Measurements from ENCODE around the gene DNAH11. TPM values are rescaled to one million over a fixed set of nuclear protein-coding genes. Genes with fewer than 3 reads are reported as not detected.

DNAH11 gene
- total and polyA plus RNA-seq, 2 of the 13 experiments (the other 11 are each of a cell fraction or from before 2014, with no cell fraction given): not detected

GRCh38 chr7:21946222-21946709 is 403.4 kb downstream of the DNAH11 start:
- 48% methylated on average over 7 of the region's 8 CpGs for WGBS (ENCODE audit: low lambda C conversion rate)
- no peak overlapping the region for H3K27ac ChIP-seq (ENCODE audit: extremely low read length, insufficient read depth, low read length)
- ATAC-seq (no peak), DNase-seq (ENCODE audit: low spot score) (no peak), FAIRE-seq (no peak)
- no TSS peak for BruUV-seq (replicated peaks)
- in situ Hi-C loops (cut with HindIII; ENCODE audit: extremely low pct_ligation_motif_present, low pct_unique_long_range_greater_than_20kb) (no loop called here), intact Hi-C loops (cut with micrococcal nuclease; ENCODE audit: unreplicated experiment) (no loop called here)
- 0 out of 6 replicates have a peak overlapping the region, but pooled peaks of 1 of the 3 experiments have one; percentile 31 for H3K4me3 ChIP-seq (replicated peaks in 1 of 3; ENCODE audit: insufficient read depth in 1 of 3, low read depth in 2 of 3, low read length in 3 of 3)
- no peak overlapping the region for H3K9ac ChIP-seq (ENCODE audit: insufficient read depth, low read depth, low read length)
- H3K79me2 ChIP-seq (ENCODE audit: insufficient read depth, low read length): no peaks in the 10 kb centered on the region
- peak overlapping the region; percentile 43 for H3K4me2 ChIP-seq (ENCODE audit: low read depth, low read length)
- CTCF ChIA-PET (ENCODE audit: low intra/inter-chr PET ratio, low total read pairs): no interaction called here
- POLR2A ChIA-PET: no interaction called here
- no peaks in the 10 kb centered on the region for H3K36me3 ChIP-seq (replicated peaks in 1 of 2; ENCODE audit: control insufficient read depth in 1 of 2, insufficient read depth in 2 of 2, low read length in 2 of 2)
- TF ChIP-seq E2F1 (CRISPR knock-in tag; IDR thresholded peaks at IDR 0.05) (0 out of 2 replicates have a peak, but pooled peaks have one; percentile 7), HOXA3 (CRISPR knock-in tag; IDR thresholded peaks at IDR 0.05) (no peak)
- no peaks in the 10 kb centered on the region for H3K4me1 ChIP-seq (ENCODE audit: insufficient read depth, low read length)
- no peaks in the 10 kb centered on the region for H4K20me1 ChIP-seq (ENCODE audit: insufficient read depth, low read length)
- no peak overlapping the region for H2AFZ ChIP-seq (ENCODE audit: low read length)
- H3K27me3 ChIP-seq (ENCODE audit: control insufficient read depth in 1 of 2, insufficient read depth in 2 of 2, low read length in 2 of 2): peaks cover 0 to 7% of the 10 kb centered on the region in 2 experiments; a peak in 2 of 5 replicates
- H3K9me3 ChIP-seq (ENCODE audit: low read length): no peaks in the 10 kb centered on the region

- Histone ChIP-seq H2AFZ (ENCODE audit: low read length) (no peak overlapping the region), H3K27ac (ENCODE audit: extremely low read length, insufficient read depth, low read length) (no peak overlapping the region), H3K9ac (ENCODE audit: insufficient read depth, low read depth, low read length) (no peak overlapping the region), H3K4me2 (ENCODE audit: low read depth, low read length) (no peak overlapping the region), H4K20me1 (ENCODE audit: insufficient read depth, low read length) (no peaks in the 10 kb centered on the region), H3K79me2 (ENCODE audit: insufficient read depth, low read length) (no peaks in the 10 kb centered on the region), H3K9me3 (ENCODE audit: low read length) (no peaks in the 10 kb centered on the region), H3K4me3 (replicated peaks in 1 of 3; ENCODE audit: insufficient read depth in 1 of 3, low read depth in 2 of 3, low read length in 3 of 3) (no peak overlapping the region), H3K27me3 (ENCODE audit: control insufficient read depth in 1 of 2, insufficient read depth in 2 of 2, low read length in 2 of 2) (peaks cover 0 to 7% of the 10 kb centered on the region in 2 experiments; a peak in 2 of 5 replicates), H3K4me1 (ENCODE audit: insufficient read depth, low read length) (no peaks in the 10 kb centered on the region), H3K36me3 (replicated peaks in 1 of 2; ENCODE audit: control insufficient read depth in 1 of 2, insufficient read depth in 2 of 2, low read length in 2 of 2) (no peaks in the 10 kb centered on the region)
- DNase-seq (ENCODE audit: low spot score) (no peak), FAIRE-seq (no peak), ATAC-seq (no peak)
- intact Hi-C loops (cut with micrococcal nuclease; ENCODE audit: unreplicated experiment): no loop called here
- no TSS peak for BruUV-seq (replicated peaks)
- WGBS (ENCODE audit: low lambda C conversion rate): 43% methylated on average over 3 of the region's 3 CpGs
- ChIA-PET CTCF (ENCODE audit: low intra/inter-chr PET ratio, low total read pairs) (no interaction called here), POLR2A (no interaction called here)
- in situ Hi-C loops (cut with HindIII; ENCODE audit: extremely low pct_ligation_motif_present, low pct_unique_long_range_greater_than_20kb): no loop called here
- TF ChIP-seq HNF4G (IDR thresholded peaks at IDR 0.05; ENCODE audit: borderline replicate concordance, low read depth, low read length) (no peak), HNF4G (CRISPR knock-in tag; IDR thresholded peaks at IDR 0.05; ENCODE audit: borderline replicate concordance, low read depth) (no peak), MZF1 (CRISPR knock-in tag; IDR thresholded peaks at IDR 0.05; ENCODE audit: borderline replicate concordance) (no peak), ZNF280B (CRISPR knock-in tag; IDR thresholded peaks at IDR 0.05; ENCODE audit: borderline replicate concordance) (no peak), THYN1 (CRISPR knock-in tag; IDR thresholded peaks at IDR 0.05; ENCODE audit: borderline replicate concordance, low read depth) (no peak), SRSF4 (IDR thresholded peaks at IDR 0.05; ENCODE audit: low read depth, low read length, poor library complexity, severe bottlenecking) (no peak), BCLAF1 (IDR thresholded peaks at IDR 0.05) (no peak), NR2C2 (CRISPR knock-in tag; IDR thresholded peaks at IDR 0.05; ENCODE audit: borderline replicate concordance) (no peak), KLF6 (CRISPR knock-in tag; IDR thresholded peaks at IDR 0.05) (no peak), ZNF678 (CRISPR knock-in tag; IDR thresholded peaks at IDR 0.05) (no peak)
Measured at GRCh38 chr7:21947056-21947455, 404.2 kb downstream of the DNAH11 start.

Measured in HepG2 (cell line).